CD14-positive monocyte (primary cell): ENCODE measurements around the gene SLC22A14. TPM values are rescaled to one million over a fixed set of nuclear protein-coding genes. Genes with fewer than 3 reads are reported as not detected.
"Not testable (repeated sequence)": the region's sequence is repeated elsewhere in the genome, so short reads cannot be mapped to it uniquely, and the experiment has no call there.

ENCODE experiments used
- DNase-seq, 3 donors: peaks; one replicate each; pipeline ENCODE4 v3.0.0-alpha.2; 2011 to 2022
- H2AFZ ChIP-seq: 2 replicates; pipeline ENCODE4 v1.6.0; 2012; ENCODE audit warnings: mild to moderate bottlenecking, low read depth, low read length, inconsistent platforms; ENCODE audit not compliant: insufficient read depth, poor library complexity, severe bottlenecking
- H3K27ac ChIP-seq, 2 donors: 1 replicate in 1 of 2; 2 replicates in 1 of 2; pipeline ENCODE4 v1.5.1; 2012 to 2013; ENCODE audit warnings: low read length in 2 of 2, control low read depth in 1 of 2, inconsistent platforms in 1 of 2, low read depth in 1 of 2, mild to moderate bottlenecking in 1 of 2
- H3K27me3 ChIP-seq, 2 donors: one replicate each; pipeline versions ENCODE4 v1.6.0 to v1.6.1; 2011 to 2013; ENCODE audit warnings: low read length in 2 of 2; ENCODE audit not compliant: control insufficient read depth in 2 of 2, insufficient read depth in 2 of 2
- H3K36me3 ChIP-seq, 2 donors: replicated peaks in 1 of 2; 1 replicate in 1 of 2; 2 replicates in 1 of 2; pipeline versions ENCODE4 v1.5.1 to v1.6.1; 2012 to 2013; ENCODE audit warnings: low read length in 2 of 2, control low read depth in 1 of 2, inconsistent platforms in 1 of 2, mild to moderate bottlenecking in 1 of 2; ENCODE audit not compliant: insufficient read depth in 2 of 2, control insufficient read depth in 1 of 2
- H3K4me1 ChIP-seq, 2 donors: 1 replicate in 1 of 2; 2 replicates in 1 of 2; pipeline versions ENCODE4 v1.5.1 to v1.6.1; 2012 to 2013; ENCODE audit warnings: low read length in 2 of 2, control low read depth in 1 of 2, inconsistent platforms in 1 of 2, mild to moderate bottlenecking in 1 of 2, moderate library complexity in 1 of 2; ENCODE audit not compliant: insufficient read depth in 2 of 2, control insufficient read depth in 1 of 2
- H3K4me2 ChIP-seq: replicated peaks from 2 replicates; pipeline ENCODE3; 2012; ENCODE audit warnings: low read length, moderate library complexity, mild to moderate bottlenecking; ENCODE audit not compliant: poor library complexity, severe bottlenecking; ENCODE audit errors: extremely low read depth
- H3K4me3 ChIP-seq, 3 experiments: fragments of 200-600 bp in 1 of 3; sonication (generic) in 1 of 3; replicated peaks in 1 of 3; 1 replicate in 2 of 3; 2 replicates in 1 of 3; pipeline ENCODE4 v1.5.1; 2011 to 2013; ENCODE audit warnings: low read length in 3 of 3, mild to moderate bottlenecking in 3 of 3, control low read depth in 2 of 3, low read depth in 2 of 3, inconsistent platforms in 1 of 3, moderate library complexity in 1 of 3
- H3K79me2 ChIP-seq: 2 replicates; pipeline ENCODE4 v1.6.0; 2012; ENCODE audit warnings: mild to moderate bottlenecking, control low read depth, inconsistent platforms, low read length, moderate library complexity; ENCODE audit not compliant: insufficient read depth
- H3K9ac ChIP-seq: 2 replicates; pipeline ENCODE4 v1.6.0; 2017; ENCODE audit warnings: low read length, mild to moderate bottlenecking; ENCODE audit not compliant: insufficient read depth, poor library complexity, severe bottlenecking
- H3K9me3 ChIP-seq, 2 donors: replicated peaks in 1 of 2; 1 replicate in 1 of 2; 2 replicates in 1 of 2; pipeline versions ENCODE4 v1.5.1 to v1.6.1; 2012 to 2013; ENCODE audit warnings: low read length in 2 of 2, control low read depth in 1 of 2; ENCODE audit not compliant: control insufficient read depth in 1 of 2, insufficient read depth in 1 of 2
- H4K20me1 ChIP-seq: 2 replicates; pipeline ENCODE4 v1.6.0; 2012; ENCODE audit warnings: mild to moderate bottlenecking, low read length, control low read depth, moderate library complexity; ENCODE audit not compliant: insufficient read depth
- H3K27ac Mint-ChIP-seq, 7 donors: one replicate each; pipeline ENCODE4 v1.8.0; 2020; ENCODE audit warnings: mild to moderate bottlenecking in 7 of 7, mixed read lengths in 7 of 7, moderate library complexity in 6 of 7, inconsistent platforms in 2 of 7
- H3K27me3 Mint-ChIP-seq, 3 donors: one replicate each; pipeline ENCODE4 v1.8.0; 2021 to 2022; ENCODE audit warnings: low read depth in 3 of 3, mild to moderate bottlenecking in 3 of 3, mixed read lengths in 3 of 3, moderate library complexity in 3 of 3, inconsistent platforms in 1 of 3
- H3K36me3 Mint-ChIP-seq, 2 donors: one replicate each; pipeline ENCODE4 v1.8.0; 2020; ENCODE audit warnings: mixed read lengths in 2 of 2, inconsistent platforms in 1 of 2, mild to moderate bottlenecking in 1 of 2
- H3K4me1 Mint-ChIP-seq: one replicate; pipeline ENCODE4 v1.8.0; 2020; ENCODE audit warnings: mild to moderate bottlenecking, mixed read lengths
- H3K4me3 Mint-ChIP-seq, 2 donors: one replicate each; pipeline ENCODE4 v1.8.0; 2020; ENCODE audit warnings: mild to moderate bottlenecking in 2 of 2, mixed read lengths in 2 of 2, moderate library complexity in 1 of 2
- H3K9me3 Mint-ChIP-seq, 7 donors: one replicate each; pipeline ENCODE4 v1.8.0; 2020 to 2022; ENCODE audit warnings: mixed read lengths in 7 of 7, mild to moderate bottlenecking in 6 of 7, moderate library complexity in 6 of 7, inconsistent platforms in 2 of 7
- WGBS: methylation state at CpG from one replicate; pipeline ENCODE4 v1.1.5; 2013; ENCODE audit warnings: missing lambda C conversion rate; ENCODE audit not compliant: insufficient coverage; 5-methylcytosine and 5-hydroxymethylcytosine counted together
- intact Hi-C, 2 donors: fragments of 100-400 bp; cut with micrococcal nuclease; formaldehyde crosslinking; loops; one replicate each; pipeline versions ENCODE4 v1.15.0 to v1.15.1; 2023
- polyA plus RNA-seq, 3 donors: library from polyadenylated mRNA; depleted of rRNA in 1 of 3; unstranded in 2 of 3; stranded (reverse) in 1 of 3; fragments of 300-500 nt in 2 of 3; fragments of >200 nt in 1 of 3; fragmentation: Illumina TruSeq in 2 of 3; gene quantifications; 1 replicate in 2 of 3; 2 replicates in 1 of 3; pipeline ENCODE4 v1.2.3, GENCODE V29; 2012 to 2021
- TF ChIP-seq, protein P1 (sequence below): fragments of 200-600 bp; IDR thresholded peaks from one replicate; pipeline ENCODE4 v1.8.0; 2022; ENCODE audit warnings: antibody characterized with exemption, mild to moderate bottlenecking

SLC22A14 gene
- polyA plus RNA-seq, 3 donors, result 0.45 TPM; not detected in 2

DNA sequence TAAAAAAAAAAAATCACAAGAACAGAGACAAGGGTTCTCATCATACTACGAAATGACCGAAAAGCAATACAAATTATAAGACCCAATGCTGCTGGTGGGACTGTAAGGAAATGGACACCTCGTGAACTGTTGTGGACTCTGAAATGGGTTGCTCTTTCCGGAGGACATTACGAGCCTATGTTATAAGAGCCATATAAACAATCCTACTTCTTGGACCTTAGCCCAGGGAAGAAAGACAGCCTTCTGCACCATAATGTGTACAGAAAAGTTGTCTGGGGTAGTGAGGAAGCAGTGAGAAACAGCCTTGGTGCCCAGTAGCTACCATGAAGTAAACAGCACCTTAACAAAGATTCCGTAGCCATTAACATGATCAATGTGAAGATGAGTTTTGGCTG, 2.7 kb downstream of the SLC22A14 start:
- no peak overlapping the region for H3K27ac Mint-ChIP-seq
- 100% methylated on average over 1 of the region's 6 CpGs for WGBS
- no peak for DNase-seq
- Histone ChIP-seq H3K36me3 (no peaks in the 10 kb centered on the region), H3K79me2 (no peaks in the 10 kb centered on the region), H3K9me3 (no peaks in the 10 kb centered on the region), H4K20me1 (no peaks in the 10 kb centered on the region), H3K27me3 (no peaks in the 10 kb centered on the region), H3K4me3 (no peak overlapping the region), H3K9ac (no peak overlapping the region), H3K4me2 (no peak overlapping the region), H3K27ac (no peak overlapping the region), H2AFZ (no peak overlapping the region), H3K4me1 (no peaks in the 10 kb centered on the region)
- TF ChIP-seq, protein P1, sequence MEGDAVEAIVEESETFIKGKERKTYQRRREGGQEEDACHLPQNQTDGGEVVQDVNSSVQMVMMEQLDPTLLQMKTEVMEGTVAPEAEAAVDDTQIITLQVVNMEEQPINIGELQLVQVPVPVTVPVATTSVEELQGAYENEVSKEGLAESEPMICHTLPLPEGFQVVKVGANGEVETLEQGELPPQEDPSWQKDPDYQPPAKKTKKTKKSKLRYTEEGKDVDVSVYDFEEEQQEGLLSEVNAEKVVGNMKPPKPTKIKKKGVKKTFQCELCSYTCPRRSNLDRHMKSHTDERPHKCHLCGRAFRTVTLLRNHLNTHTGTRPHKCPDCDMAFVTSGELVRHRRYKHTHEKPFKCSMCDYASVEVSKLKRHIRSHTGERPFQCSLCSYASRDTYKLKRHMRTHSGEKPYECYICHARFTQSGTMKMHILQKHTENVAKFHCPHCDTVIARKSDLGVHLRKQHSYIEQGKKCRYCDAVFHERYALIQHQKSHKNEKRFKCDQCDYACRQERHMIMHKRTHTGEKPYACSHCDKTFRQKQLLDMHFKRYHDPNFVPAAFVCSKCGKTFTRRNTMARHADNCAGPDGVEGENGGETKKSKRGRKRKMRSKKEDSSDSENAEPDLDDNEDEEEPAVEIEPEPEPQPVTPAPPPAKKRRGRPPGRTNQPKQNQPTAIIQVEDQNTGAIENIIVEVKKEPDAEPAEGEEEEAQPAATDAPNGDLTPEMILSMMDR, result no peak
- peaks cover 0 to 3% (median 2%) of the 10 kb centered on the region in 3 donors for H3K27me3 Mint-ChIP-seq
- no peaks in the 10 kb centered on the region for H3K36me3 Mint-ChIP-seq
- peaks cover 2% of the 10 kb centered on the region for H3K4me1 Mint-ChIP-seq
- peaks cover 0 to 2% (median 0%) of the 10 kb centered on the region in 7 donors for H3K9me3 Mint-ChIP-seq
- no peak overlapping the region for H3K4me3 Mint-ChIP-seq
- intact Hi-C loops, result no loop called here

DNA sequence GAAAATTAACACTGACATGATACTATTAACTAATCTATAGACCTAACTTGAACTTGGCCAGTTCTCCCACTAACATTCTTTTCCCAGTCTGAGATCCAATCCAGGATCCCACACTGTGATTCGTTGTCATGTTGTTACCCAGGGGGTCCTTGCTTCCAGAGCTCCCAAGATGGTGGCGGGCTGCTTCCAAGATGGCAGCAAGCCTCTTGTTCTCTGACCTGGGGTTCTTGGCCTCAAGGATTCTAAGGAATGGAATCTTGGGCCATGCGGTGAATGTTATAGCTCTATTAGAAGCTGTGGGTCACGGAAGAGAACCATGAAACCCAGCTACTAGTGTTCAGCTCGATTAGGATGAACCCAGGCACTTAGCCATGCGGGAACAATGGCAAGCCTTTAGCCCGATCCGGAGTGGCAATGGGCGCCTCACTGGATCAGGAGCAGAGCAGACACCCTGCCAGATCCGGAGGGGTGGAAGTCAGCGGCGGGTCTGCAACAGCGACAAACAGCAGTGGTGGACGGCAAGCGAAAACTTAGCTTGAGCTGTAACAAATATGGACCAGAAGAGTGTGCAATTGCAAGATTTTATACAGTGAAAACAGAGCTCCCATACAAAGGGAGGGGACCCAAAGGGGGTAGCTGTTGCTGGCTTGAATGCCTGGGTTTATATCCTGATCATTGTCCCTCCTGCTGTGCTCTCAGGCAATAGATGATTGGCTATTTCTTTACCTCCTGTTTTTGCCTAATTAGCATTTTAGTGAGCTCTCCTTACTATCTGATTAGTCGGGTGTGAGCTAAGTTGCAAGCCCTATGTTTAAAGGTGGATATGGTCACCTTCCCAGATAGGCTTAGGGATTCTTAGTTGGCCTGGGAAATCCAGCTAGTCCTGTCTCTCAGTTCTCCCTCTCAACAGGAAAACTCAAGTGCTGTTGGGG, 7.5 kb downstream of the SLC22A14 start:
- H2AFZ ChIP-seq, result not testable (repeated sequence)

GRCh38 chr3:38297053-38297452, 15.0 kb downstream of the SLC22A14 start:
- H3K4me1 ChIP-seq, H3K9me3 ChIP-seq, DNase-seq, H3K4me2 ChIP-seq, H3K4me1 Mint-ChIP-seq, H3K79me2 ChIP-seq, H3K4me3 ChIP-seq, H4K20me1 ChIP-seq, H3K27me3 ChIP-seq, H3K27ac ChIP-seq, H3K27me3 Mint-ChIP-seq, H3K9ac ChIP-seq, intact Hi-C loops, H3K4me3 Mint-ChIP-seq, H3K27ac Mint-ChIP-seq, H3K36me3 Mint-ChIP-seq, H2AFZ ChIP-seq, H3K9me3 Mint-ChIP-seq, H3K36me3 ChIP-seq: not testable (repeated sequence)
- WGBS, result 100% methylated on average over 1 of the region's 4 CpGs

More for the DNA sequence above, 7.5 kb downstream of the SLC22A14 start:
- H3K36me3 ChIP-seq, H3K9me3 ChIP-seq, H3K9me3 Mint-ChIP-seq, H3K4me1 Mint-ChIP-seq, H3K4me3 ChIP-seq, H3K4me1 ChIP-seq, H3K79me2 ChIP-seq, H3K27me3 ChIP-seq, H3K9ac ChIP-seq, H3K4me3 Mint-ChIP-seq, H3K36me3 Mint-ChIP-seq, H4K20me1 ChIP-seq, H3K4me2 ChIP-seq, DNase-seq, intact Hi-C loops, H3K27ac Mint-ChIP-seq, H3K27me3 Mint-ChIP-seq, H3K27ac ChIP-seq: not testable (repeated sequence)
- WGBS, result 98% methylated on average over 14 of the region's 16 CpGs
